ENCODE data around the gene NOL4L.

Gene NOL4L

GRCh38 chr20:32524829-32525501 lies 60.2 kb downstream of the NOL4L start:
- Mint-ChIP-seq H3K36me3 (ENCODE audit: low read depth) (peaks cover 33% of the 10 kb centered on the region), H3K27ac (peak overlapping the region; percentile 49), H3K9me3 (no peaks in the 10 kb centered on the region), H3K27me3 (ENCODE audit: low read depth) (no peaks in the 10 kb centered on the region), H3K4me3 (no peak overlapping the region), H3K4me1 (ENCODE audit: low read depth) (peaks cover 49% of the 10 kb centered on the region)
- no peak for DNase-seq (ENCODE audit: low spot score)

DNA sequence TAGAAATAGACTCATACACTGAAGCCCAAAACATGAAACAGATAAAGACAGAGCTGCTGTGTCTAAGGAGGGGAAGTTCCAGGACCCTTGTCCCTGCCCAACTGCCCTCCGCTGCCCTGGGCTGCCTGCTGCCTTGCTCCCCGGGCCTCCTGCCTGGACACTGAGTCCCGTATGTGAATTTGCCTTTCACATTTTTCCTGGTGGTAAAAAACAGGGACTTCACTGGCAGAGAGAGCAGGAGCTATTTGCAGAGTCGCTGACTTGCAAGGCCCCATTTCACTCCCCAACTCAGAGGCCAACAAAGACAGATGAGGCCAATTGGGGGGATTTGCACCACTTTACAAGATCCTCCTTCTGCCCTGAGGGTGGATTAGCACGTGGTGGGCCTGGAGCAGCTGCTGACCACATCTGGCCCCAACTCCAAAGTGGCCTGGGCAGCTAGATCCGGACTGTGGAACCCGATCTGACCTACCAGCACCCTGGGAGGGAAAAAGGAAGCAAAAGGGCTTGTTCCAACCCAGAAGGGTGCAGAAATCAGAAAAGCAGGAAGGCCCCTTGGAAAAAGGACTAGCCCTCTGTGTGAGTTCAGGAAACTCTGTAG lies 61.4 kb downstream of the NOL4L start:
- H3K4me3 Mint-ChIP-seq, result no peak overlapping the region
- no peaks in the 10 kb centered on the region for H3K27me3 Mint-ChIP-seq (ENCODE audit: low read depth)
- peak overlapping the region; percentile 15 for H3K27ac Mint-ChIP-seq
- DNase-seq (ENCODE audit: low spot score), result no peak
- peaks cover 38% of the 10 kb centered on the region for H3K36me3 Mint-ChIP-seq (ENCODE audit: low read depth)
- H3K4me1 Mint-ChIP-seq (ENCODE audit: low read depth), result peaks cover 43% of the 10 kb centered on the region
- no peaks in the 10 kb centered on the region for H3K9me3 Mint-ChIP-seq

DNA sequence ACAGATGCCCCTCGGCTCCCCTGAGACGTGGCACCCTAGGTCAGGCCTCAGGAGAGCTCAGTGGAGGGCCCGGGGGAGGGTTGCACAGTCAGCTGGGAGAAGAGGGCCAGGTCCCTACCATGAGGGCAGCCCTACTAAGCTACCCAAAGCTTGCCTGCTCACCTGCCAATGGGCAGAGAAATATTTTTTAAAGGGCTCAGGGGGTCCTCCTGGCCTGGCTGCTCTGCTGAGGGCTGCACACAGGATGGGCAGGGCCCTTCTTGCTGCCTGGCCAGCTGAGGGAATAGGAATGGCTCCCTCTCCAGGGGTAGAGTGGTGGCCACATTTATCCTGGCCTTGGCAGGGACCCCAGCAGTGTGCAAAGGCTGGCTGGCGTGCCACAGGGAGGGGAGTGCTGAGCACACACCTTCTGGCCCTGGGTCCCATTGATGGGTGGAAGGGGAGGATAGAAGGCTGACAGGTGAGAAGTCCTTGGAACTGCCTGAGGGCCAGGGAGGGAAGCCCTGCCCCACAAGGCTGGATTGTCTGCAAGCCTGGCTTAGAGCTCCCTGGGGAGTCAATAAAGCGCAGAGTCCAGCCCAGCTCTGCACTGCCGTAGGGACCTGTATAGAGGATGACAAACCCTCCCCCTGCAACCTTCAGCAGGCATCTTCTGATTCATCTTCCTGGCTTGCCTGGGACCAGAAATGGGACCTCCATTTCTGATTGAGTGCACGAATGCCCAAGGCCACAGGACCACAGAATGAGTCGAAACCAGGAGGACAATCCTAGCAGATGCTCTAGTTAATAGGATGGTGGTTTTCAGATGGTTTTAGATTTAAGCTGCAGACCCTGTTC lies 62.1 kb downstream of the NOL4L start:
- DNase-seq (ENCODE audit: low spot score), result no peak
- Mint-ChIP-seq H3K27ac (peak overlapping the region; percentile 15), H3K4me3 (no peak overlapping the region), H3K27me3 (ENCODE audit: low read depth) (no peaks in the 10 kb centered on the region), H3K9me3 (no peaks in the 10 kb centered on the region), H3K36me3 (ENCODE audit: low read depth) (peaks cover 38% of the 10 kb centered on the region), H3K4me1 (ENCODE audit: low read depth) (peaks cover 43% of the 10 kb centered on the region)

DNA sequence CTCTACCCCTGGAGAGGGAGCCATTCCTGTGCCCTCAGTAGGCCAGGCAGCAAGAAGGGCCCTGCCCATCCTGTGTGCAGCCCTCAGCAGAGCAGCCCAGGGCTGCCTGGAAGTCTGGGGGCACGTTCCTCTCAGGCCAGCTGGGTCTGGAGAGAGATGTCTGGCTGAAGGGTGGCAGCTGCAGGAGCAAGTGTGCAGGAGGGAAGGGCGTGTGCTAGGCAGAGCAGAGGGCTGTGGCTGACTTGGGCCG lies 62.7 kb downstream of the NOL4L start:
- H3K4me1 Mint-ChIP-seq (ENCODE audit: low read depth), result peaks cover 43% of the 10 kb centered on the region
- H3K4me3 Mint-ChIP-seq, result no peak overlapping the region
- H3K27ac Mint-ChIP-seq, result peak overlapping the region; percentile 57
- H3K9me3 Mint-ChIP-seq, result no peaks in the 10 kb centered on the region
- H3K36me3 Mint-ChIP-seq (ENCODE audit: low read depth), result peaks cover 38% of the 10 kb centered on the region
- DNase-seq (ENCODE audit: low spot score), result no peak
- no peaks in the 10 kb centered on the region for H3K27me3 Mint-ChIP-seq (ENCODE audit: low read depth)

GRCh38 chr20:32521780-32522525 lies 63.2 kb downstream of the NOL4L start:
- Mint-ChIP-seq H3K27ac (no peak overlapping the region), H3K36me3 (ENCODE audit: low read depth) (peaks cover 34% of the 10 kb centered on the region), H3K4me1 (ENCODE audit: low read depth) (peaks cover 40% of the 10 kb centered on the region), H3K27me3 (ENCODE audit: low read depth) (no peaks in the 10 kb centered on the region), H3K4me3 (no peak overlapping the region), H3K9me3 (no peaks in the 10 kb centered on the region)
- peak; percentile 53 for DNase-seq (ENCODE audit: low spot score)

GRCh38 chr20:32520927-32521203 lies 64.3 kb downstream of the NOL4L start:
- Mint-ChIP-seq H3K9me3 (no peaks in the 10 kb centered on the region), H3K27ac (peak overlapping the region; percentile 63), H3K27me3 (ENCODE audit: low read depth) (no peaks in the 10 kb centered on the region), H3K4me1 (ENCODE audit: low read depth) (peaks cover 30% of the 10 kb centered on the region), H3K36me3 (ENCODE audit: low read depth) (peaks cover 28% of the 10 kb centered on the region), H3K4me3 (no peak overlapping the region)
- no peak for DNase-seq (ENCODE audit: low spot score)

- no peak overlapping the region for H3K4me3 Mint-ChIP-seq
- peaks cover 33% of the 10 kb centered on the region for H3K36me3 Mint-ChIP-seq (ENCODE audit: low read depth)
- no peaks in the 10 kb centered on the region for H3K27me3 Mint-ChIP-seq (ENCODE audit: low read depth)
- no peaks in the 10 kb centered on the region for H3K9me3 Mint-ChIP-seq
- DNase-seq (ENCODE audit: low spot score), result no peak
- peaks cover 30% of the 10 kb centered on the region for H3K4me1 Mint-ChIP-seq (ENCODE audit: low read depth)
- no peak overlapping the region for H3K27ac Mint-ChIP-seq
These were observed 65.8 kb downstream of the NOL4L start for GRCh38 chr20:32519381-32519730.

DNA sequence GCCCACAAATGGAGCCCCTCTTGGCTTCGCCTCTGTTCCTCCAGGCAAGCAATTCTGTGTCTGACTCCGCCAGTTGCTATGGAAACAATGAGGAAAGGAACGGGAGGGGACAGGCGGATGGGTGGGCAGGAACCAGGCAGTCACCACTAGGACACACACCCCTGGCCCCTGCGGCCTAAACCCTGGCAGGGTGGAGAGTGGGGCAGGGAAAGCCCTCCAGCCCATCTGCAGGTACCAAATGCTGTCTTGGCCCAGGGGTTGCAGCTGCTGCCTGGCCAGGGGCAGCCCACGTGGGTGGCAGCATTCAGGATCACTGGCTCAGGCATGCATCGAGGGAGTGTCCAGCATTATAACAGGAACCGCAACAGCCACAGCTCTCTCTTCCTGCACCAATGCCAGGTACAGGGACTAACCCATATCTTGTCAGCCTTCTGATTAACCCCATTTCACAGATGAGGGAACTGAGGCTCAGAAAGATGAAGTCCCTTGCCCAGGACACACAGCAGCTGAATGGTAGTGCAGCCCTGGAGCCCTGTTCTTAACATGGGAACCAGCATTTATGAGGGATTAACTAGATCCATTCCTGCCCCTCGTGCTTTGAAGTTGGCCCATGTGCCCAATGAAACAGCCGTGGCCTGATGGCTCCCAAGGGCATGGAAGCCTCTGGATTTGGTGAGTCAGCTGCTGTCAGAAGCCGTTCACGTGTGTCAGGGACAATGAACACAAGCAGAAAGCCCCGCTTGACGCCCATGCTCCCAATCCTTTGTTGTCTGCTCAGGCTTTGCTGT lies 66.3 kb downstream of the NOL4L start:
- H3K36me3 Mint-ChIP-seq (ENCODE audit: low read depth), result peaks cover 30% of the 10 kb centered on the region
- no peaks in the 10 kb centered on the region for H3K9me3 Mint-ChIP-seq
- H3K27ac Mint-ChIP-seq, result no peak overlapping the region
- no peak overlapping the region for H3K4me3 Mint-ChIP-seq
- H3K4me1 Mint-ChIP-seq (ENCODE audit: low read depth), result peaks cover 26% of the 10 kb centered on the region
- no peak for DNase-seq (ENCODE audit: low spot score)
- H3K27me3 Mint-ChIP-seq (ENCODE audit: low read depth), result no peaks in the 10 kb centered on the region

DNA sequence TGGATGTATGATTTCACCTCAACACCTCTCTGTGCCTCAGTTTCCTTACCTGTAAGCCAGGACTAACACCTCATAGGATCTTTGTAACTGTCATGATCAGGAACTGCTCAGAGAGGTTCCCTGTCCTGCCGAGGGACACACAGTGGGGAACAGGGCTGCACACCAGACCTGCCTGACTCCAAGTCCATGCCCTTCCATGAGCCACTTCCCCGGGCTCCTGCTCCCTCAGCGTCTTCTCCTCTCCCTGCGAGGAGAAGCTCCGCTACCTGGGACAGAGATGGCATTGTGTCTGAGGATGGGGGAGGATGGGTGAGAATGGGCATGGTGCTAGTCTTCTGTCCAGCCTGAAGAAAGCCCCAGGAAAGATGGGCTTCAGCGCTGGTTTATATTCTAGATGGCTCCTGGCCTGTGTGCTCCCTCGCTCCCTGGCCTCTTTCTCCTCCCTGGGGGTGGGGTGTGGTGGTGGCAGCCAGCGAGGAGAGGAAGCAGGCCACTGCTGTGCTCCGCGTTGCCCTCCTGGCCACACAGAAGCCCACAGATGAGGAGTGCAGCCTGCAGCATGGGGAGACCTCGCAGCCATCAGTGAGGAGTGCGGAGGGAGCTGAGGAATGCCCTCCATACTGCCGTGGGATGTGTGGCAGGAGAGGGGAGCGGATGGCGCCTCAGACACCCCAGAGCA lies 67.1 kb downstream of the NOL4L start:
- Mint-ChIP-seq H3K4me1 (ENCODE audit: low read depth) (peaks cover 19% of the 10 kb centered on the region), H3K36me3 (ENCODE audit: low read depth) (peaks cover 30% of the 10 kb centered on the region), H3K27ac (no peak overlapping the region)

GRCh38 chr20:32517518-32517873 lies 67.6 kb downstream of the NOL4L start:
- H3K27ac Mint-ChIP-seq, result no peak overlapping the region
- no peak for DNase-seq (ENCODE audit: low spot score)
- H3K9me3 Mint-ChIP-seq, result no peaks in the 10 kb centered on the region
- H3K4me1 Mint-ChIP-seq (ENCODE audit: low read depth), result peaks cover 16% of the 10 kb centered on the region
- no peak overlapping the region for H3K4me3 Mint-ChIP-seq
- peaks cover 30% of the 10 kb centered on the region for H3K36me3 Mint-ChIP-seq (ENCODE audit: low read depth)
- H3K27me3 Mint-ChIP-seq (ENCODE audit: low read depth), result no peaks in the 10 kb centered on the region

More for the DNA sequence above, 67.1 kb downstream of the NOL4L start:
- H3K4me3 Mint-ChIP-seq, result no peak overlapping the region
- no peak for DNase-seq (ENCODE audit: low spot score)
- no peaks in the 10 kb centered on the region for H3K9me3 Mint-ChIP-seq
- no peaks in the 10 kb centered on the region for H3K27me3 Mint-ChIP-seq (ENCODE audit: low read depth)

GRCh38 chr20:32516583-32517517 lies 68.3 kb downstream of the NOL4L start:
- no peak for DNase-seq (ENCODE audit: low spot score)
- Mint-ChIP-seq H3K4me3 (no peak overlapping the region), H3K27me3 (ENCODE audit: low read depth) (no peaks in the 10 kb centered on the region), H3K36me3 (ENCODE audit: low read depth) (peaks cover 36% of the 10 kb centered on the region), H3K4me1 (ENCODE audit: low read depth) (peaks cover 16% of the 10 kb centered on the region), H3K9me3 (no peaks in the 10 kb centered on the region), H3K27ac (no peak overlapping the region)

- no peak overlapping the region for H3K27ac Mint-ChIP-seq
- H3K36me3 Mint-ChIP-seq (ENCODE audit: low read depth), result peaks cover 36% of the 10 kb centered on the region
- H3K4me1 Mint-ChIP-seq (ENCODE audit: low read depth), result peaks cover 21% of the 10 kb centered on the region
- DNase-seq (ENCODE audit: low spot score), result no peak
- no peak overlapping the region for H3K4me3 Mint-ChIP-seq
- H3K9me3 Mint-ChIP-seq, result no peaks in the 10 kb centered on the region
- no peaks in the 10 kb centered on the region for H3K27me3 Mint-ChIP-seq (ENCODE audit: low read depth)
These were observed 69.5 kb downstream of the NOL4L start for GRCh38 chr20:32515631-32516101.
